Subcutaneous adipose tissue (tissue), 4 donors: ENCODE data around the gene TCOF1. TPM values are rescaled to one million over a fixed set of nuclear protein-coding genes. Genes with fewer than 3 reads are reported as not detected.

Experiments used
- CTCF ChIP-seq: fragments of 450-650 bp; IDR thresholded peaks from one replicate; pipeline ENCODE4 v1.5.1; 2016; ENCODE audit warnings: low read depth, mild to moderate bottlenecking, control low read depth, antibody characterized with exemption, moderate library complexity
- total RNA-seq, 4 donors: library from RNA; depleted of rRNA; stranded (reverse); fragments of >200 nt; gene quantifications; one replicate each; pipeline ENCODE4 v1.1.0, GENCODE V29; 2016

TCOF1 gene
- total RNA-seq, 4 donors from 2014 or later, result 18.2 to 29.0 (median 19.9) TPM

DNA sequence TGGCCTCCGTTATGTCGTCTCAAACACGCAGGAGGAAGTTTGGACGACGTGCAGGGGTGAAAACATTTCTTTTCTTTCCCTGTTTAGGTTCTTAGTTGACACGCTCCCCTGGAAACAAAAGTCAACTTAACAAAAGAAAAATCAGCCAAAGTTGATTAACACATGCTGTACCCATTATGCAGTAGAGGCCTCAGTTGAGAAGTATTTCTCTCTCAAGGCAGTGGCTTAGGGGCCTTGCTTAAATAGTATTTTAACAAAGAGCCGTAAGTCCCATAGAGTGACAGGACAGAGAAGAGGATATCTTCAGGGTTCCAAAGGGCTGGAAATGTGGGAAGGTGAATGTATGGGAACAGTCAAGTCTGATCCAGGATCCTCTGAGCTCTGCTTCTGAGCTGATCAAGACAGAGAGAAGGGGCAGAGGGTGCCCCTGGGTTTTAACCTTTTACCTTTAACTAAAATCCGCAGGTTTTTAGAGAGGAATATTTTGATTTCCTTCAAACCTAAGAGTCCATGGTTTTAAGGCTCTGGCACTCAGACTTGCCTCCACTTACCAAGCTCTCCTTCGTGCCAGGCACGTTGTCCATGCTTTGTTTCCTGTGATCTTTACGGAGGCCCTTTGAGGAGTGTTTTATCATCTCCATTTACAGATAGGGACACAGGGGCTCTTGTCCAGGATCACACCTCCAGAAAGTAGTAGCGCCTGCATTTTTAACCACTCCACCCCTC, 55.8 kb downstream of the TCOF1 start:
- no peak for TF ChIP-seq CTCF

DNA sequence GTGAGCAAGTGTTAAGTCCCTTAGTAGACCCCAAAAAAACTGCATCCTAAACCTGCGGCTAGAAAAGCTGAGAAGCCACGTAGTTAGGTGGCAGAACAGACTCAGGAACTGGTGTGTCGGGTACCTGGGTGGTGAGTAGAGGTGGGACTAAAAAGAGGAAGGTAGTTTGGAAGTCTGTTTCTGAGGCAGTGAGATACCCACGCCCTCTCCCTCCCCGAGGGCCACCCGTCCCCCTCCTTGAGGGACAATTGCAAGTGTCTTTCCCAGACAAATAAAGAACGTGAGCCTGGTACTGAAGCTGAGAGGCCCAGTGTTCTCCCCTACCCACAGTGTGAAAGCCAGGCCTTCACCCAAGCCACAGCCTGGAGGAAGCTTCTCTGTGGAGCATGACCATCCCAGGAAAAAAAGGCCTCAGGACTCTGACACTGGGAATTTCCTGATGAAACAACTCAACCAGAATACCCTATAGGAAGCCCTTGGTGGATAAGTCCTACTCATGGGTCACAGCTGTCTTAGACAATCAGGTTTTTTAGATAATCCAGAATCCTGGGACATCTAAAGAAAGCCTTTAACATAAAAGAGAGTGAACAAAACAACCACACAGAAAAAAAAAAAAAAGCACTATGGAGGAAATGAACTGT, 62.3 kb downstream of the TCOF1 start:
- TF ChIP-seq CTCF, result no peak

DNA sequence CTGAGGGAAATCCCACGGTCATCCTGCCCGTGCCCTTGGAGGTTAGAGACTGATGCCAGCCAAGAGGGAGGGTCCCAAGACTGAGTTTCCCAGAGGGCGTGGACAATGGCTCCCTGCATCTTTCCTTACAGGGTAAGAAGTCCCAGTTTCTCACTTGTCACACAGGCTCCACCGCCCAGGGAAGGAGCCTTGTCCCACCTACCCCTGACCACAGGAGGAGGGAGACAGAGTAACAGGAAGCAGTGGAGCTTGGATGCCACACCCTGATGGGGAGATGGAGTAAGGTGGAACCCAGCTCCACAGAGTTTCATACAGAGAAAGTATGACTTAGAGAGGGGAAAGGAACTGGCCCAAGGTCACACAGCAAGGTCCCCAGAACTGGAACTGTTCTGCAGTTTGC, 64.6 kb downstream of the TCOF1 start:
- no peak for TF ChIP-seq CTCF

GRCh38 chr5:150422758-150423157, 65.3 kb downstream of the TCOF1 start:
- TF ChIP-seq CTCF, result no peak

DNA sequence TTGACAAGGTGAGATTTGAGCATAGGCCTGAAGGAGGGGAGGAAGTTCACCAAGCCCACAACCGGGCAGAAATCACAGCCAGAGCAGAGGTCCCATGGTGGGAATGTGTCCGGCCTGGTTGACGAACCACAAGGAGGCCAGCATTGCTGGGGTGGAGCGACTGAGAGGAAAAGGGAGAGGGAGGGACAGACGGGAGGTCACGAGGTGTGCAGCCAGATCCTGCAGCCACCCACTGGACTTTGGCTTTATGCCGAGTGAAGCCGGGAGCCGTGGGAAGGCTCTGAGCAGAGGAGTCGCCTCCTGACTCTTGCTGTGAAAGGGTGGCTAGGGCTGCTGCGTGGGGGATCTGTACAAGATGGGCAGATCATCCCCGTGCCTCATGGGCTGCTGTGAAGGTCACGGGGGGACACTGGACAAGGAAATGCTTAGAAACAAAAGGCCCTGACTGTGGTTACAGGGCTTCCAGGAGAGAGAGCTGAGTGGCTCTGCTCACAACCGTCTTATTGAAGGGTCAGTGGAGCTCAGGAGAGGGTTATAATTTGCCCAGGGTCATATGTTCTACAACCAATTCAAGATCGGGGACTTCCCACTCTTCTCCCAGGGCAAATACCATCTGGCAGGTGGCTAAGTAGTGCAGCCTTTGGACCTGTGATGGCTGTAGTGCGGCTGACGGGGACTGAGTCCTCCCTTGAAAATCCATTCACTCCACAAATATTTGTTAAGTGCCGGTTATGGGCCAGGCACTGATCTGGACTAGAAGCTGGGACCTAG, 70.8 kb downstream of the TCOF1 start:
- TF ChIP-seq CTCF, result no peak

DNA sequence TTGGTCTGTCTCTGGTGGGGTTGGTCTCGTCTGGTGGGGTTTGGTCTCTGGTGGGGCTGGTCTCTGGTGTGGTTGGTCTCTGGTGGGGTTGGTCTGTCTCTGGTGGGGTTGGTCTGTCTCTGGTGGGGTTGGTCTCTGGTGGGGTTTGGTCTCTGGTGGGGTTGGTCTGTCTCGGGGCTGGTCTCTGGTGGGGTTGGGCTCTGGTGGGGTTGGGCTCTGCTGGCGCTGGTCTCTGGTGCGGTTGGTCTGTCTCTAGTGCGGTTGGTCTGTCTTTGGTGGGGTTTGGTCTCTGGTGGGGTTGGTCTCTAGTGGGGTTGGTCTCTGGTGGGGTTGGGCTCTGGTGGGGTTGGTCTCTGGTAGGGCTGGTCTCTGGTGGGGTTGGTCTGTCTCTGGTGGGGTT, 71.5 kb downstream of the TCOF1 start:
- no peak for TF ChIP-seq CTCF

- no peak for TF ChIP-seq CTCF
Measured at GRCh38 chr5:150429410-150429873, 71.9 kb downstream of the TCOF1 start.
